ENCODE measurements around the gene IMPACT. TPM values are rescaled to one million over a fixed set of nuclear protein-coding genes. Genes with fewer than 3 reads are reported as not detected.

IMPACT gene
- total RNA-seq, 1 experiment from 2014 or later = 29.0 TPM

- H3K4me2 ChIP-seq = no peak overlapping the region
- H4K20me1 ChIP-seq (ENCODE audit: insufficient read depth) = no peaks in the 10 kb centered on the region
- H3K79me2 ChIP-seq (ENCODE audit: low read depth) = no peaks in the 10 kb centered on the region
- no peaks in the 10 kb centered on the region for H3K36me3 ChIP-seq (ENCODE audit: low read depth)
- H3K9me2 ChIP-seq (ENCODE audit: insufficient read depth) = no peaks in the 10 kb centered on the region
- no peaks in the 10 kb centered on the region for H3K9me3 ChIP-seq (ENCODE audit: insufficient read depth, low read depth)
- H3K27me3 ChIP-seq (ENCODE audit: insufficient read depth, low read depth) = no peaks in the 10 kb centered on the region
- no peaks in the 10 kb centered on the region for H3F3A ChIP-seq (ENCODE audit: insufficient read depth, low read depth)
- no peak for DNase-seq
- intact Hi-C loops (cut with micrococcal nuclease; ENCODE audit: unreplicated experiment) = no loop called here
- no peak overlapping the region for H2AFZ ChIP-seq
- BruUV-seq (replicated peaks) = no TSS peak
- ChIA-PET CTCF (no interaction called here), POLR2A (ENCODE audit: unreplicated experiment) (no interaction called here)
- no peak overlapping the region for H3K27ac ChIP-seq
- H3K4me3 ChIP-seq = no peak overlapping the region
- no peaks in the 10 kb centered on the region for H3K4me1 ChIP-seq (replicated peaks; ENCODE audit: insufficient read depth)
- TF ChIP-seq EZH2 (IDR thresholded peaks at IDR 0.05; ENCODE audit: low read depth) = no peak
- TF ChIP-seq CTCF (conservative IDR thresholded peaks at IDR 0.05) = no peak
These were observed 70.7 kb downstream of the IMPACT start for GRCh38 chr18:24497031-24497754.

GRCh38 chr18:24499814-24500213, 73.3 kb downstream of the IMPACT start:
- Histone ChIP-seq H3K9me3 (ENCODE audit: insufficient read depth, low read depth) (no peaks in the 10 kb centered on the region), H3K4me1 (replicated peaks; ENCODE audit: insufficient read depth) (peaks cover 8% of the 10 kb centered on the region), H3K4me2 (no peak overlapping the region), H4K20me1 (ENCODE audit: insufficient read depth) (no peaks in the 10 kb centered on the region), H3K4me3 (no peak overlapping the region), H3K9me2 (ENCODE audit: insufficient read depth) (no peaks in the 10 kb centered on the region), H3K79me2 (ENCODE audit: low read depth) (no peaks in the 10 kb centered on the region), H2AFZ (no peak overlapping the region), H3K27ac (no peak overlapping the region), H3F3A (ENCODE audit: insufficient read depth, low read depth) (no peaks in the 10 kb centered on the region), H3K27me3 (ENCODE audit: insufficient read depth, low read depth) (no peaks in the 10 kb centered on the region), H3K36me3 (ENCODE audit: low read depth) (no peaks in the 10 kb centered on the region)
- BruUV-seq (replicated peaks) = no TSS peak
- TF ChIP-seq EZH2 (IDR thresholded peaks at IDR 0.05; ENCODE audit: low read depth) (no peak), CTCF (conservative IDR thresholded peaks at IDR 0.05) (no peak)
- CTCF ChIA-PET = no interaction called here
- intact Hi-C loops (cut with micrococcal nuclease; ENCODE audit: unreplicated experiment) = no loop called here
- no peak for DNase-seq
- POLR2A ChIA-PET (ENCODE audit: unreplicated experiment) = no interaction called here

- no peak overlapping the region for H3K4me2 ChIP-seq
- intact Hi-C loops (cut with micrococcal nuclease; ENCODE audit: unreplicated experiment) = no loop called here
- no TSS peak for BruUV-seq (replicated peaks)
These were observed 73.7 kb downstream of the IMPACT start for GRCh38 chr18:24500217-24500616.

More at GRCh38 chr18:24500217-24500616, 73.7 kb downstream of the IMPACT start:
- Histone ChIP-seq H3F3A (ENCODE audit: insufficient read depth, low read depth) (no peaks in the 10 kb centered on the region), H3K36me3 (ENCODE audit: low read depth) (no peaks in the 10 kb centered on the region), H3K9me3 (ENCODE audit: insufficient read depth, low read depth) (no peaks in the 10 kb centered on the region), H3K4me3 (no peak overlapping the region), H3K27ac (no peak overlapping the region), H3K4me1 (replicated peaks; ENCODE audit: insufficient read depth) (peaks cover 8% of the 10 kb centered on the region), H3K9me2 (ENCODE audit: insufficient read depth) (no peaks in the 10 kb centered on the region), H4K20me1 (ENCODE audit: insufficient read depth) (no peaks in the 10 kb centered on the region), H3K27me3 (ENCODE audit: insufficient read depth, low read depth) (no peaks in the 10 kb centered on the region), H3K79me2 (ENCODE audit: low read depth) (no peaks in the 10 kb centered on the region), H2AFZ (no peak overlapping the region)
- TF ChIP-seq EZH2 (IDR thresholded peaks at IDR 0.05; ENCODE audit: low read depth) = no peak
- TF ChIP-seq CTCF (conservative IDR thresholded peaks at IDR 0.05) = no peak
- POLR2A ChIA-PET (ENCODE audit: unreplicated experiment) = no interaction called here
- no peak for DNase-seq
- CTCF ChIA-PET = no interaction called here
